Adrenal gland (tissue), 12 donors: ENCODE data around the gene TMEM158. TPM values are rescaled to one million over a fixed set of nuclear protein-coding genes. Genes with fewer than 3 reads are reported as not detected.

Source experiments
- DNase-seq, 7 donors: peaks; one replicate each; pipeline ENCODE4 v3.0.0-alpha.2; 2019 to 2020
- H3K27ac ChIP-seq, 5 donors: fragments of 200-600 bp; sonication (generic) in 4 of 5; 1 replicate in 3 of 5; 2 replicates in 2 of 5; pipeline versions ENCODE4 v1.5.1 to v1.8.0; 2016 to 2020; ENCODE audit warnings: mild to moderate bottlenecking in 1 of 5
- H3K27me3 ChIP-seq: fragments of 200-600 bp; 2 replicates; pipeline ENCODE4 v1.8.0; 2021
- H3K36me3 ChIP-seq, 2 donors: fragments of 200-600 bp; replicated peaks in 1 of 2; 1 replicate in 1 of 2; 2 replicates in 1 of 2; pipeline versions ENCODE4 v1.5.1 to v1.8.0; 2018 to 2022
- H3K4me1 ChIP-seq, 2 donors: fragments of 200-600 bp; replicated peaks in 1 of 2; 1 replicate in 1 of 2; 2 replicates in 1 of 2; pipeline versions ENCODE4 v1.5.1 to v1.8.0; 2018 to 2021
- H3K4me3 ChIP-seq, 4 donors: fragments of 200-600 bp; sonication (generic) in 3 of 4; one replicate each; pipeline ENCODE4 v1.5.1; 2016 to 2018
- H3K9me3 ChIP-seq, 3 donors: fragments of 200-600 bp; sonication (generic) in 1 of 3; replicated peaks in 1 of 3; 1 replicate in 2 of 3; 2 replicates in 1 of 3; pipeline versions ENCODE4 v1.5.1 to v1.8.0; 2016 to 2021
- CTCF ChIP-seq, 6 experiments: fragments of 450-650 bp in 4 of 6; fragments of 200-600 bp in 2 of 6; sonication (generic) in 1 of 6; IDR thresholded peaks; 1 replicate in 5 of 6; 2 replicates in 1 of 6; pipeline versions ENCODE4 v1.5.1 to v1.8.0; 2016 to 2021; ENCODE audit warnings: antibody characterized with exemption in 6 of 6, mild to moderate bottlenecking in 2 of 6, moderate library complexity in 1 of 6
- POLR2A ChIP-seq, 2 donors: fragments of 450-650 bp; IDR thresholded peaks; one replicate each; pipeline ENCODE4 v1.6.1; 2017; ENCODE audit warnings: antibody characterized with exemption in 2 of 2, mild to moderate bottlenecking in 2 of 2, moderate library complexity in 1 of 2
- WGBS, 4 donors: extraction: QIAGEN DNeasy Blood & Tissue Kit in 2 of 4; methylation state at CpG; one replicate each; pipeline versions ENCODE4 v1.1.5 to v1.1.7; 2013 to 2017; 5-methylcytosine and 5-hydroxymethylcytosine counted together
- intact Hi-C, 2 donors: fragments of 100-400 bp; cut with DNase I; formaldehyde crosslinking; loops; one replicate each; pipeline versions ENCODE4 v1.14.1 to v1.15.0; 2022 to 2023
- polyA plus RNA-seq, 3 donors: library from polyadenylated mRNA; stranded (reverse); fragments of 200-250 nt in 2 of 3; fragments of 350-450 nt in 1 of 3; fragmentation: Illumina TruSeq in 1 of 3; extraction: RNeasy Lipid Tissue Mini Kit (QIAGEN cat#74804) in 1 of 3; gene quantifications; one replicate each; pipeline ENCODE4 v1.2.3, GENCODE V29; 2013 to 2014
- total RNA-seq, 9 donors: library from RNA; depleted of rRNA in 4 of 9; stranded (reverse); fragments of >200 nt in 4 of 9; fragments of 120-200 nt in 1 of 9; fragmentation: NEBNext Ultra II Directional in 1 of 9; extraction: Animal tissue kit (Norgen Biotek cat#: 25700) in 1 of 9; gene quantifications; one replicate each; pipeline versions ENCODE4 v1.1.0 to v1.2.4, GENCODE V29; 2013 to 2023
- donor health status: healthy with polysubstance abuse.
- donor health status: Bipolar disorder and iron deficiency.
- donor health status: DM: yes; HTN: yes; CAD: no.
- donor health status: DM: no; HTN: no; CAD: no.
- donor health status: DM: no; HTN: no; CAD: no.
- donor health status: DM: yes; HTN: yes; CAD: no.

TMEM158 gene
- total and polyA plus RNA-seq, 12 donors, result 2.1 to 31.4 (median 14.0) TPM

GRCh38 chr3:45224824-45225464 lies 1.1 kb downstream of the TMEM158 start:
- intact Hi-C loops, result loop anchor here in 1 of 2 donors (10.0 kb wide), 1 partner anchor 430 kb away; no protein-coding TSS in a partner anchor
- H3K27me3 ChIP-seq, result no peaks in the 10 kb centered on the region
- DNase-seq, result peak; percentile 78 to 90 (median 83)
- peaks cover 0 to 10% of the 10 kb centered on the region in 2 donors for H3K4me1 ChIP-seq
- TF ChIP-seq POLR2A (IDR thresholded peaks at IDR 0.05) (no peak), CTCF (IDR thresholded peaks at IDR 0.05) (peak in 5 of 6 experiments; percentile 37 to 74 (median 51))
- peak overlapping the region in 1 of 5 donors; percentile 71 for H3K27ac ChIP-seq
- H3K9me3 ChIP-seq, result no peaks in the 10 kb centered on the region
- no peaks in the 10 kb centered on the region for H3K36me3 ChIP-seq
- 0 to 3% (median 2%) methylated on average over 23 to 62 of the region's 62 CpGs for WGBS, 4 donors
- peak overlapping the region in 2 of 4 donors; percentile 32 to 95 for H3K4me3 ChIP-seq

GRCh38 chr3:45223889-45224727 lies 2.0 kb downstream of the TMEM158 start:
- H3K27me3 ChIP-seq, result no peaks in the 10 kb centered on the region
- intact Hi-C loops, result loop anchor here in 1 of 2 donors (10.0 kb wide), 1 partner anchor 431 kb away; no protein-coding TSS in a partner anchor
- no peak for TF ChIP-seq CTCF (IDR thresholded peaks at IDR 0.05)
- no peak for TF ChIP-seq POLR2A (IDR thresholded peaks at IDR 0.05)
- no peaks in the 10 kb centered on the region for H3K36me3 ChIP-seq
- H3K4me3 ChIP-seq, result peak overlapping the region in 2 of 4 donors; percentile 32 to 95
- no peaks in the 10 kb centered on the region for H3K9me3 ChIP-seq
- WGBS, 4 donors, result 29 to 33% (median 31%) methylated on average over 9 of the region's 9 CpGs
- H3K4me1 ChIP-seq, result peaks cover 2 to 13% of the 10 kb centered on the region in 2 donors
- peak overlapping the region in 1 of 5 donors; percentile 10 for H3K27ac ChIP-seq
- DNase-seq, result no peak

GRCh38 chr3:45219694-45220093 lies 6.4 kb downstream of the TMEM158 start:
- intact Hi-C loops, result loop anchor here in 1 of 2 donors (10.0 kb wide), 1 partner anchor 435 kb away; no protein-coding TSS in a partner anchor
- H3K4me1 ChIP-seq, result peaks cover 12 to 15% of the 10 kb centered on the region in 2 donors
- TF ChIP-seq CTCF (IDR thresholded peaks at IDR 0.05) (no peak), POLR2A (IDR thresholded peaks at IDR 0.05) (no peak)
- H3K27me3 ChIP-seq, result no peaks in the 10 kb centered on the region
- no peak for DNase-seq
- WGBS, 4 donors, result 83 to 98% (median 96%) methylated on average over 8 of the region's 8 CpGs
- H3K4me3 ChIP-seq, result no peak overlapping the region
- peak overlapping the region in 1 of 5 donors; percentile 66 for H3K27ac ChIP-seq
- H3K9me3 ChIP-seq, result no peaks in the 10 kb centered on the region
- no peaks in the 10 kb centered on the region for H3K36me3 ChIP-seq
